GM21447 (cell line): Measurements from ENCODE around the gene PRPF31.

ENCODE experiments used
- ATAC-seq: cut with Tn5 transposase; IDR thresholded peaks from one replicate; pipeline ENCODE4 v1.9.1; 2021; ENCODE audit not compliant: unreplicated experiment

The PRPF31 gene

GRCh38 chr19:54138489-54139256, 23.1 kb downstream of the PRPF31 start:
- ATAC-seq = no peak

- no peak for ATAC-seq
Observed at GRCh38 chr19:54141356-54141755, 25.8 kb downstream of the PRPF31 start.

- ATAC-seq = no peak
Observed at GRCh38 chr19:54142166-54142780, 26.7 kb downstream of the PRPF31 start.

- no peak for ATAC-seq
Observed at GRCh38 chr19:54145541-54146158, 30.1 kb downstream of the PRPF31 start.

- ATAC-seq = no peak
Observed at GRCh38 chr19:54147676-54148075, 32.1 kb downstream of the PRPF31 start.

- no peak for ATAC-seq
Observed at GRCh38 chr19:54148158-54148557, 32.6 kb downstream of the PRPF31 start.

- no peak for ATAC-seq
Observed at GRCh38 chr19:54149021-54149812, 33.7 kb downstream of the PRPF31 start.

- no peak for ATAC-seq
Observed at GRCh38 chr19:54151362-54152035, 35.9 kb downstream of the PRPF31 start.

- no peak for ATAC-seq
Observed at GRCh38 chr19:54152267-54152666, 36.7 kb downstream of the PRPF31 start.

GRCh38 chr19:54152878-54153524, 37.4 kb downstream of the PRPF31 start:
- no peak for ATAC-seq

GRCh38 chr19:54153731-54154326, 38.3 kb downstream of the PRPF31 start:
- no peak for ATAC-seq

GRCh38 chr19:54154603-54155345, 39.2 kb downstream of the PRPF31 start:
- no peak for ATAC-seq

GRCh38 chr19:54155694-54156093, 40.1 kb downstream of the PRPF31 start:
- ATAC-seq = no peak

GRCh38 chr19:54156490-54156889, 40.9 kb downstream of the PRPF31 start:
- ATAC-seq = no peak

GRCh38 chr19:54156953-54157352, 41.4 kb downstream of the PRPF31 start:
- ATAC-seq = no peak

GRCh38 chr19:54158812-54159351, 43.3 kb downstream of the PRPF31 start:
- no peak for ATAC-seq

GRCh38 chr19:54159352-54160181, 44.0 kb downstream of the PRPF31 start, which contains the start of gene LENG1:
Gene LENG1 (minus strand): TSS chr19:54159721. CDS start chr19:54159695, 26 bp downstream.
- peak; percentile 84 for ATAC-seq
